Measurements from ENCODE around the gene ATXN7L3B. TPM values are rescaled to one million over a fixed set of nuclear protein-coding genes. Genes with fewer than 3 reads are reported as not detected.

Gene ATXN7L3B
- total RNA-seq, 4 donors from 2014 or later, result 14.9 to 18.6 (median 17.0) TPM

- TF ChIP-seq CTCF (IDR thresholded peaks at IDR 0.05), result no peak
- DNase-seq (ENCODE audit: low spot score) (no peak), ATAC-seq (ENCODE audit: low FRiP score) (no peak)
Measured at GRCh38 chr12:74581439-74581838, 43.8 kb downstream of the ATXN7L3B start.

GRCh38 chr12:74584483-74585062 lies 46.9 kb downstream of the ATXN7L3B start:
- no peak for TF ChIP-seq CTCF (IDR thresholded peaks at IDR 0.05)
- ATAC-seq (ENCODE audit: low FRiP score) (no peak), DNase-seq (ENCODE audit: low spot score) (no peak)

DNA sequence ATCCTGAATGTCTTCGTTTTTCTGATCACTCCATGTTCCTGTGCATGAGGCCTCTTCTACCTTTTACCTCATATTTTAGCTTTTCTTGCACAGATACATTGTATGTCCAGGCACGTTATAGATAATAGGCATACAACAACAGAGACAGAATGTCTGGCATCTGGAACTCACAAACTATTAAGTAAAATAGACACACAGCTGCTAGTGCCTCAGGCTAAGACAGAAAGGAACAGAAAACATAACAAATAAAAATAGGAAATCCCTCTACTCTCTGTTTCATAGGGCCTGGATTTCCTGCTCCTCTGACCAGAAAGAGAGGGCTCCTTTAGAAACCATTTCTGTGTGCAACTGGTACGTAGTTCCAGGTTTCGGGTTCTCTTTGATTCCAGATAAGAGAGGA lies 48.6 kb downstream of the ATXN7L3B start:
- no peak for TF ChIP-seq CTCF (IDR thresholded peaks at IDR 0.05)
- DNase-seq (ENCODE audit: low spot score), result no peak
- no peak for ATAC-seq (ENCODE audit: low FRiP score)
